SHP77 treated with DMSO at 0.1 percent for 48 hours (cell line): ENCODE results near the gene BRI3BP.
"Not testable (repeated sequence)": the region's sequence is repeated elsewhere in the genome, so short reads cannot be mapped to it uniquely, and the experiment has no call there.

Experiments used
- DNase-seq: peaks from one replicate; lab custom pipeline; 2025; lab: John Stamatoyannopoulos, UW

The BRI3BP gene

GRCh38 chr12:124972211-124972610 lies 21.2 kb upstream of the BRI3BP start:
- no peak for DNase-seq

- no peak for DNase-seq
Observed at GRCh38 chr12:124975276-124975675, 18.2 kb upstream of the BRI3BP start.

- no peak for DNase-seq
Observed at GRCh38 chr12:124976999-124977398, 16.4 kb upstream of the BRI3BP start.

GRCh38 chr12:124979568-124979967 lies 13.9 kb upstream of the BRI3BP start:
- no peak for DNase-seq

GRCh38 chr12:124980098-124980892 lies 13.2 kb upstream of the BRI3BP start:
- DNase-seq = no peak

- not testable (repeated sequence) for DNase-seq
Observed at GRCh38 chr12:124986876-124987275, 6.6 kb upstream of the BRI3BP start.

- peak; percentile 97 for DNase-seq
Observed at GRCh38 chr12:124992874-124993625, 395 bp upstream of the BRI3BP start.

- no peak for DNase-seq
Observed at GRCh38 chr12:124994437-124994975, 1.1 kb downstream of the BRI3BP start.

- no peak for DNase-seq
Observed at GRCh38 chr12:124995200-124995961, 1.9 kb downstream of the BRI3BP start.

GRCh38 chr12:124998705-124999104 lies 5.3 kb downstream of the BRI3BP start:
- DNase-seq = no peak

- no peak for DNase-seq
Observed at GRCh38 chr12:125001636-125002035, 8.2 kb downstream of the BRI3BP start.

GRCh38 chr12:125003021-125003420 lies 9.6 kb downstream of the BRI3BP start:
- DNase-seq = no peak

GRCh38 chr12:125004621-125005020 lies 11.2 kb downstream of the BRI3BP start:
- DNase-seq = no peak

GRCh38 chr12:125005652-125006051 lies 12.2 kb downstream of the BRI3BP start:
- no peak for DNase-seq

GRCh38 chr12:125006365-125006764 lies 12.9 kb downstream of the BRI3BP start:
- no peak for DNase-seq

GRCh38 chr12:125013816-125014442 lies 20.5 kb downstream of the BRI3BP start:
- peak; percentile 79 for DNase-seq

- peak; percentile 79 for DNase-seq
Observed at GRCh38 chr12:125014526-125014925, 21.1 kb downstream of the BRI3BP start.

GRCh38 chr12:125015680-125016310 lies 22.4 kb downstream of the BRI3BP start:
- peak; percentile 19 for DNase-seq

- no peak for DNase-seq
Observed at GRCh38 chr12:125017801-125018200, 24.4 kb downstream of the BRI3BP start.

GRCh38 chr12:125018356-125018755 lies 24.9 kb downstream of the BRI3BP start:
- no peak for DNase-seq

GRCh38 chr12:125021096-125021495 lies 27.7 kb downstream of the BRI3BP start:
- DNase-seq = no peak
